NCI-H774 (cell line): ENCODE measurements around the gene ZBTB24.

Source experiments
- DNase-seq: peaks from one replicate; lab custom pipeline; 2025; lab: John Stamatoyannopoulos, UW

ZBTB24 gene

GRCh38 chr6:109420751-109421150 is 62.3 kb downstream of the ZBTB24 start:
- DNase-seq: no peak

DNA sequence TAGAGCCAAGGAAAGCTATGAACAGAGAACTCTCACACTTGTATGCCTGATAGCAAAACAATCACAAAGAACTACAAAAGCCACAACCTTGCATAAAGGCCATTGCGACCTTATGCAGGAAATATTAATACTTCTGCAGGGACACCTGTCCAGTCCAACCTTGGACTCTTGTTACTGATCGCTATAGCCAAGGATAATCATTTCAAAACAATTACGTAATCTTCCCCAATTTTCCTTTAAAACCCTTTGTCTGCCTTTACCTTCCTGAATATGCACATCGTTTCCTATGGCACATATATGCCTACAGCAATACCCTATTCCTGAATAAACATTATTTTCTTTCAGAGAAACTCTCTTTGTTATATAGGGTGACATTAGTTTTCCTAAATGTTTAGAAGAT is 65.4 kb downstream of the ZBTB24 start:
- DNase-seq: no peak
